ENCODE measurements around the gene ZBTB47.

Gene ZBTB47

DNA sequence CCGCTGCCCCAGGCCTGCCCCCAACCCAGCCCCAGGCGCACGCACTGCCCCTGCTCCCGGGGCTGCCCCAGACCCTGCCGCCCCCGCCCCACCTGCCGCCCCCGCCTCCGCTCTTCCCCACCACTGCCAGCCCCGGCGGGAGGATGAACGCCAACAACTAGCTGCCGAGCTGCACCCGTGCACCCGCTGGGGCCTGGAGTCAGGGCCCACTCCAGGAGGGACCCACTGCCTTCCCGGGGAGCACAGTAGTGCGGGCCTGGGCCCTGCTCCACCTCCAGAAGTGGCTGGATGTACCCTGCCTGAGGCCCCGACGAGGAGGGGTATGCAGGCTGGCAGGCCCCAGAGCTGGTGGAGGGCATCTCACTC, 10.9 kb downstream of the ZBTB47 start:
- no peak for DNase-seq (ENCODE audit: low read depth)
- TF ChIP-seq, protein P1, sequence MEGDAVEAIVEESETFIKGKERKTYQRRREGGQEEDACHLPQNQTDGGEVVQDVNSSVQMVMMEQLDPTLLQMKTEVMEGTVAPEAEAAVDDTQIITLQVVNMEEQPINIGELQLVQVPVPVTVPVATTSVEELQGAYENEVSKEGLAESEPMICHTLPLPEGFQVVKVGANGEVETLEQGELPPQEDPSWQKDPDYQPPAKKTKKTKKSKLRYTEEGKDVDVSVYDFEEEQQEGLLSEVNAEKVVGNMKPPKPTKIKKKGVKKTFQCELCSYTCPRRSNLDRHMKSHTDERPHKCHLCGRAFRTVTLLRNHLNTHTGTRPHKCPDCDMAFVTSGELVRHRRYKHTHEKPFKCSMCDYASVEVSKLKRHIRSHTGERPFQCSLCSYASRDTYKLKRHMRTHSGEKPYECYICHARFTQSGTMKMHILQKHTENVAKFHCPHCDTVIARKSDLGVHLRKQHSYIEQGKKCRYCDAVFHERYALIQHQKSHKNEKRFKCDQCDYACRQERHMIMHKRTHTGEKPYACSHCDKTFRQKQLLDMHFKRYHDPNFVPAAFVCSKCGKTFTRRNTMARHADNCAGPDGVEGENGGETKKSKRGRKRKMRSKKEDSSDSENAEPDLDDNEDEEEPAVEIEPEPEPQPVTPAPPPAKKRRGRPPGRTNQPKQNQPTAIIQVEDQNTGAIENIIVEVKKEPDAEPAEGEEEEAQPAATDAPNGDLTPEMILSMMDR (conservative IDR thresholded peaks at IDR 0.05; ENCODE audit: low read depth, low read length), result no peak
- no peak overlapping the region for H3K4me3 ChIP-seq (ENCODE audit: low read depth, low read length)

DNA sequence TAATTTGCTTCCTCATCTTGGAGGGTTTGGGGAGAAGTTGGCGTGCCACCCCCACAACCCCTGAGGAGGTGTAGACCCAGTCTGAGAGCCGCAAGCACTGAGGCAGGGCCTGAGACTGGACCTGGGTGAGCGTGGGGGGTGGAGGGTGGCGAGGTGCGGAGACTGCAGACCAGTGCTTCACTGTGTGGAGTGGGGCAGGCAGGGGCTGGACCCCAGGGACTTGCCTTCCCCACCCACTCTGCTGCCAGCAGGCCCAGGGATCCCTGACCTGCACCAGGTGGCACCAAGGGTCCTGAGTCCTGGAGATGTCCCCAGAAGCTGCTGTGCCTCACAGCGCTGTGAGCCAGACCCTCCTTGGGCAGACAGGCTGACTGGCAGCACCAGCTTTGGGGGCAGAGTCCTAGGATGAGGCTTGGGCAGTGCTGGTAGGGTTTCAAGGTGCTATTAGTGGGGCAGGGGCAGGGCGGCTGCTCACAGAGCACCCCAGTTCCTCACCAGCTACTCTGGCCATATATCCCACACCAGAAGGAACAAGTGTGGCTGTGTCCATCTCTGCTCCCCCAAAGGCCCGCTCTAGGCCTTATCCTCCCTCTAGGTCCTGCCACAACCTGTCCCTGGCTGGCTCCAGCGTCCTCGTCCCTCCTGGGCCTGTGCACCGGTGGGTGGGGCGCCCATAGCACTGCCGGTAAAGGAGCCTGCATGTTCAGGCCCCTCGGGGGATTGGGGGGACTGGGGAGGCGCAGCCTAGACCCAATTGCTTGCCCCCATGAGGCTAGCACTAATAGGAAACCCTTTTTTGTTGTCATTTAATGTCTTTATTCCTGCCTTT, 11.8 kb downstream of the ZBTB47 start:
- TF ChIP-seq, protein P1 (conservative IDR thresholded peaks at IDR 0.05; ENCODE audit: low read depth, low read length), result no peak
- DNase-seq (ENCODE audit: low read depth), result no peak
- no peak overlapping the region for H3K4me3 ChIP-seq (ENCODE audit: low read depth, low read length)

DNA sequence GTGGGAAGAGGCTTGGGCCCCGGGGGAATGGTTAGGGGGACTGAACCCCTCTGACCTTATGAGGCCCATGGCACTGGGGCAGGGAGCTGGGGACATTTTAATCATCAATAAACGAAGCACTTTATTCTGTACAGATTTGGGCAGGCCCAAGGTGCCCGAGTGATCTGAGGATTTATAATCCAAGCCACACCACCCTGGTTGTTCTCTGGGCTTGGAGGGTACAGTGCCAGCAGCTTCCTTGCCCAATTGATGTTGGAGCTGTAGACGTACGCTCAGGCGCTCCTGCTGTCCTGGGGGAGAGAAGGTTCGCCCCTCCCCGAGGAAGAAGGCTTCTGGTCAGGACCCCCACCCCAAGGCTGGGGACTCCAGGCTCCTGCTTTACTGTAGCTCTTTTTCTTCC, 12.5 kb downstream of the ZBTB47 start:
- no peak overlapping the region for H3K4me3 ChIP-seq (ENCODE audit: low read depth, low read length)
- DNase-seq (ENCODE audit: low read depth), result no peak
- TF ChIP-seq, protein P1 (conservative IDR thresholded peaks at IDR 0.05; ENCODE audit: low read depth, low read length), result no peak

DNA sequence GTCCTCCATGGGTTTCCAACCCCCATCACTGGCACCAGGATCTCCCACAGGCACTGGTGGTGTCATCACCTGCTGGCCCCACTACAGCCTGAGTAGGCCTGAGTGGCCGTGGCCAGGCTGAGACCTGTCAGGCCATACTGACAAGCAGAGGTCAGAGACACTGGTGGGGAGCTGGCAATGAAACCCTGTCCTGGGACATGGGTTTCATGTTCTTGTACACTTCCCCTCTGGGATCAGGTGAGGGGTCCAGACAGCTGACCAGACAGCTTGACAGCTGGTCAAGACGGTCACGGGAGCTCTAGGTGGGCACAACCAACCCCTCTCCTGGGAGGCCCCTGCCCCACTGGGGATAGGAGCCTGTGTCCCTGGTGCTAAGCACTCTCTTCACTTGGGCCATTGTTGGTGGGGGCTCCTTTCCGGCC, 13.1 kb downstream of the ZBTB47 start:
- DNase-seq (ENCODE audit: low read depth), result no peak
- TF ChIP-seq, protein P1 (conservative IDR thresholded peaks at IDR 0.05; ENCODE audit: low read depth, low read length), result no peak
- H3K4me3 ChIP-seq (ENCODE audit: low read depth, low read length), result no peak overlapping the region

DNA sequence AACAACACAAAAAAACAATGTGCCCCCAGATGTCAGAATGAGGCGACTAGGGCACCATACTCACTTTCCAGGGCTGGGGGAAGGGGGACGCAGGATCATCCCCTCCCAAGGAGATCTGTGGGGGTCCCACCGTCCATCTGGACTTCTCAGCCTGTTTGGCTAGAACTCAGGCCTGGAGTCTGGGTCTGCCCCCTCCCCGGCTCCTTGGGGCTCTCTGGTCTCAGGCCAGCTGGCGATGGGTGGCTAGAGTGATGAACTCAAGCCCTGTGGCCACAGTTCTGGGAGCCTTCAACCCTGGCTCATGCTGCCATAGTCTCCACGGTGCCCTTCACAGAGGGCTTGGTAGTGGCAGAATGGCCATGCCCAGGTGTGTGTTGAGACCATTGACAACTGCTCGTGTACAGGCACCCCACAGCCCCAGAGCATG, 13.6 kb downstream of the ZBTB47 start:
- TF ChIP-seq, protein P1 (conservative IDR thresholded peaks at IDR 0.05; ENCODE audit: low read depth, low read length), result no peak
- H3K4me3 ChIP-seq (ENCODE audit: low read depth, low read length), result no peak overlapping the region
- no peak for DNase-seq (ENCODE audit: low read depth)

DNA sequence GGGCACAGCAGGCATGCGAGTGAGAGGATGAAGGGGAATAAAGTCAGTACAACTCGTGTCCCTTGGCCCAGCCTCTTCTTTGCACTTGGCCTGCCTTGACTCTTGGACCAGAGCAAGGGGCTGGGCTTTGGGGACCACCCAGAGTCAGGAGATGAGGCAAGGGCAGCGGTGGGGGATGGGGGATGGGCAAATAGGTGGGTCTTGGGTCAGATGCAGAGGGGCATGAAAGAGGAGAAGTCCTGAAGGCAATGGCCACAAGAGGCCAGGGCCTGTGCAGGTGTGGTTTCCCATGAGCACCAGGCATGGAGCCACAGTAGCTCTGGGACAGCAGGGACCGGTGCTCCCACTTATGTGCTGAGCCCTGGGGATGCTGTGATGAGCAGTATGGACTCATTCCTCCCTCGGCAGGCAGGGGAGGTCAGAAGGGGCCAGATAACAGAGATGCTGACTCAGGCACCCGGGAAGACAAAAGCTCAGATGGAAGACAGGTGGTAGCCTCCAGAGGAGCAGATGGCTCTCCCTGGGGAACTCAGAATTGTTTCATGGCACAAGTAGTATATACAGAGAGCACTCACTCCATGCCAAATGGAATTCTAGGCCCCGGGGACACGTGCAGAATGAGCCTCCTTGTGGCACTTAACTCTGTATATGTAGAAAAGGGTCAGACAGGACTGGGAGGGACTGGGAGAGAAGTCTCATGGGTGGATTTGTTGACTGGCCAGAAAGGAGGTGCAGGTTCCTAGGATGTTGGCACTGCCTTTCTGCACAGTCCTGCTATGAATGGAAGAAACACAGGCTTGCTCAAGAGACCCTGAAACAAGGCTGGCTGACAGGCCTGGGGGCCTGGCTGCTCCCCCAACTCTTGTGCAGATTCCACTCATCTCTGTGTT, 14.3 kb downstream of the ZBTB47 start:
- H3K4me3 ChIP-seq (ENCODE audit: low read depth, low read length), result no peak overlapping the region
- TF ChIP-seq, protein P1 (conservative IDR thresholded peaks at IDR 0.05; ENCODE audit: low read depth, low read length), result no peak
- DNase-seq (ENCODE audit: low read depth), result no peak

Measured in choroid plexus epithelial cell (primary cell).